Neural cell (in vitro differentiated cells): Measurements from ENCODE around the gene DPP6.

Source experiments
- CTCF ChIP-seq: fragments of 450-650 bp; IDR thresholded peaks from 2 replicates; pipeline ENCODE4 v1.5.1; 2014; ENCODE audit warnings: antibody characterized with exemption, mild to moderate bottlenecking, moderate library complexity; ENCODE audit not compliant: poor library complexity, severe bottlenecking
- EZH2 ChIP-seq: fragments of 200-600, 300-800 bp; shearing (Covaris generic), sonication (generic); IDR thresholded peaks from 2 replicates; pipeline ENCODE4 v1.6.1; 2014; ENCODE audit warnings: antibody characterized with exemption, low read length, borderline replicate concordance, mild to moderate bottlenecking; ENCODE audit not compliant: insufficient read depth, poor library complexity, severe bottlenecking

- TF ChIP-seq CTCF, result no peak
- TF ChIP-seq EZH2, result no peak
These were observed 399.6 kb downstream of the DPP6 start for GRCh38 chr7:154451480-154452457.
